GM19025 (cell line): ENCODE results near the gene TMEM11.
"Not testable (repeated sequence)": the region's sequence is repeated elsewhere in the genome, so short reads cannot be mapped to it uniquely, and the experiment has no call there.

Source experiments
- ATAC-seq: cut with Tn5 transposase; IDR thresholded peaks from one replicate; pipeline ENCODE4 v1.9.1; 2021; ENCODE audit warnings: mild to moderate bottlenecking, low read depth, moderate library complexity; ENCODE audit not compliant: unreplicated experiment

Gene TMEM11

GRCh38 chr17:21212826-21213637 lies 929 bp downstream of the TMEM11 start:
- no peak for ATAC-seq

GRCh38 chr17:21211825-21212479 lies 2.0 kb downstream of the TMEM11 start:
- ATAC-seq: no peak

- no peak for ATAC-seq
Measured at GRCh38 chr17:21210411-21211076, 3.4 kb downstream of the TMEM11 start.

GRCh38 chr17:21209511-21210175 lies 4.3 kb downstream of the TMEM11 start:
- ATAC-seq: no peak

- ATAC-seq: no peak
Measured at GRCh38 chr17:21208352-21208751, 5.6 kb downstream of the TMEM11 start.

- no peak for ATAC-seq
Measured at GRCh38 chr17:21204935-21205334, 9.0 kb downstream of the TMEM11 start.

- no peak for ATAC-seq
Measured at GRCh38 chr17:21202512-21202911, 11.4 kb downstream of the TMEM11 start.

- ATAC-seq: no peak
Measured at GRCh38 chr17:21201874-21202273, 12.1 kb downstream of the TMEM11 start.

GRCh38 chr17:21201298-21201595 lies 12.7 kb downstream of the TMEM11 start:
- no peak for ATAC-seq

- ATAC-seq: no peak
Measured at GRCh38 chr17:21200590-21201297, 13.2 kb downstream of the TMEM11 start.

GRCh38 chr17:21199856-21200255 lies 14.1 kb downstream of the TMEM11 start:
- ATAC-seq: no peak

- ATAC-seq: no peak
Measured at GRCh38 chr17:21199311-21199710, 14.7 kb downstream of the TMEM11 start.

- no peak for ATAC-seq
Measured at GRCh38 chr17:21198411-21198810, 15.6 kb downstream of the TMEM11 start.

GRCh38 chr17:21196126-21196525 lies 17.8 kb downstream of the TMEM11 start:
- no peak for ATAC-seq

GRCh38 chr17:21194703-21195102 lies 19.3 kb downstream of the TMEM11 start:
- no peak for ATAC-seq

- no peak for ATAC-seq
Measured at GRCh38 chr17:21194226-21194625, 19.7 kb downstream of the TMEM11 start.

GRCh38 chr17:21193031-21193430 lies 20.9 kb downstream of the TMEM11 start:
- no peak for ATAC-seq

GRCh38 chr17:21192414-21192813 lies 21.5 kb downstream of the TMEM11 start:
- not testable (repeated sequence) for ATAC-seq

- ATAC-seq: no peak
Measured at GRCh38 chr17:21191698-21192097, 22.3 kb downstream of the TMEM11 start.

- no peak for ATAC-seq
Measured at GRCh38 chr17:21190078-21190477, 23.9 kb downstream of the TMEM11 start.

- ATAC-seq: no peak
Measured at GRCh38 chr17:21189361-21189760, 24.6 kb downstream of the TMEM11 start.
